Measurements from ENCODE around the gene CALD1.

- no peak for TF ChIP-seq POLR2A (IDR thresholded peaks at IDR 0.05; ENCODE audit: low read depth, low read length)
- TF ChIP-seq POLR2AphosphoS5 (IDR thresholded peaks at IDR 0.05; ENCODE audit: low read depth, low read length), result no peak
- TF ChIP-seq SPI1 (IDR thresholded peaks at IDR 0.05; ENCODE audit: low read depth, low read length), result no peak
- no peak for TF ChIP-seq TAF1 (IDR thresholded peaks at IDR 0.05; ENCODE audit: low read depth, low read length)
- TF ChIP-seq POU2F2 (IDR thresholded peaks at IDR 0.05; ENCODE audit: low read depth, low read length), result no peak
- TF ChIP-seq PAX5 (IDR thresholded peaks at IDR 0.05; ENCODE audit: insufficient read depth, low read length, severe bottlenecking), result no peak
Measured at GRCh38 chr7:134730411-134730829, 49.0 kb upstream of the CALD1 start.

All from GM12891 (cell line).